ENCODE results near the gene NEK3. TPM values are rescaled to one million over a fixed set of nuclear protein-coding genes. Genes with fewer than 3 reads are reported as not detected.

Gene NEK3
- total RNA-seq, 6 experiments from 2014 or later: 4.5 to 7.1 (median 6.2) TPM

GRCh38 chr13:52147225-52147624 is 12.2 kb downstream of the NEK3 start:
- Histone ChIP-seq H3K4me1 (no peaks in the 10 kb centered on the region), H3K4me3 (no peak overlapping the region), H3K9me3 (no peaks in the 10 kb centered on the region), H3K36me3 (peaks cover 0 to 17% (median 0%) of the 10 kb centered on the region in 4 donors), H3K27me3 (no peaks in the 10 kb centered on the region), H3K27ac (no peak overlapping the region)
- intact Hi-C loops (cut with DNase I): no loop called here
- 78% methylated on average over 1 of the region's 1 CpG for WGBS (ENCODE audit: insufficient coverage, low coverage, low lambda C conversion rate, missing lambda C conversion rate)
- TF ChIP-seq CTCF (IDR thresholded peaks at IDR 0.05) (no peak), POLR2A (IDR thresholded peaks at IDR 0.05) (no peak)
- ATAC-seq (no peak), DNase-seq (no peak)

DNA sequence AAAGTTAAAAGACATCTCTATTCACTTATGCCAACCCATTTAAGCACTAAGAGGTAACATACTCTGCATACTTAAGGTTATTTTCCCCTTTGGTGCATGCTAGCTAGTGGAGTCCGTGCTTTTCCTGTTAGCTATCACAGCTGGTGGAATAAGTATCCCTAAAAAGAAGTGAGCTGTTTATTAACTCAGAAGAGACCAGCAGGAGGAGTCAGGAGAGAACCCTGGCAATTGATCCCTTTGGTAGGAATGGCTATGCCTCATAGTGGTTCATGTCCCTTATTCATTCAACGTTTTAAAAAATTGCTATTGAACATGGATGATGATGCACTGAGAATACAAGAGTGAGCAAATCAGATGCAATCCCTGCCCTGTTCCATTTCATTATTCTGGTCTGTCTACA is 18.1 kb downstream of the NEK3 start:
- H3K4me1 ChIP-seq: no peaks in the 10 kb centered on the region
- no peaks in the 10 kb centered on the region for H3K9me3 ChIP-seq
- peaks cover 0 to 6% (median 0%) of the 10 kb centered on the region in 4 donors for H3K36me3 ChIP-seq
- intact Hi-C loops (cut with DNase I): no loop called here
- DNase-seq (no peak), ATAC-seq (peak; percentile 69 to 86 (median 72))
- no peak overlapping the region for H3K4me3 ChIP-seq
- H3K27me3 ChIP-seq: no peaks in the 10 kb centered on the region
- WGBS (ENCODE audit: insufficient coverage, low coverage, low lambda C conversion rate, missing lambda C conversion rate): 19% methylated on average over 2 of the region's 2 CpGs
- TF ChIP-seq POLR2A (IDR thresholded peaks at IDR 0.05): no peak
- peak in 3 of 4 donors; percentile 19 to 25 (median 21) for TF ChIP-seq CTCF (IDR thresholded peaks at IDR 0.05)
- H3K27ac ChIP-seq: no peak overlapping the region

DNA sequence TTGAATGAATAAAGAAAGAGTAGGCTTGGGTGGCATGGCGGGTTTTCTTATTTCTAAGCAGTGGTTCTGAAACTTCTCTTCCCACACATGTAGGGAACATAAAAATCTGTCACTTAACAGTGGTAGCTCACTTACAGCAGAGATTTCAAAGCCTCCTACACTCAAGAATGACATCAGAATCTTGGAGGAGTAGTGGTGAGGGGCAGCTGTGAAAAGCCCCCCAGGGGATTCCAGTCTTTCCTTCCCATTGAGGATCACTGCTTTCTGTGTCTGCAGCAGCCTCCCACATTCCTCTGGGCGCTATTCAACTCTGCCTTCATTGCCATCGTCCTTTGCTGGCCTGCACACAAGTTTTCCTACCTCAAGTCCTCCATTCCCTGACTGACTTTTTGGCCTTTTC is 21.9 kb downstream of the NEK3 start:
- Histone ChIP-seq H3K9me3 (no peaks in the 10 kb centered on the region), H3K36me3 (peaks cover 0 to 15% (median 0%) of the 10 kb centered on the region in 4 donors), H3K27me3 (no peaks in the 10 kb centered on the region), H3K4me3 (no peak overlapping the region), H3K4me1 (no peaks in the 10 kb centered on the region), H3K27ac (no peak overlapping the region)
- 88% methylated on average over 3 of the region's 3 CpGs for WGBS (ENCODE audit: insufficient coverage, low coverage, low lambda C conversion rate, missing lambda C conversion rate)
- intact Hi-C loops (cut with DNase I): no loop called here
- DNase-seq (no peak), ATAC-seq (no peak)
- TF ChIP-seq POLR2A (IDR thresholded peaks at IDR 0.05): no peak
- no peak for TF ChIP-seq CTCF (IDR thresholded peaks at IDR 0.05)

DNA sequence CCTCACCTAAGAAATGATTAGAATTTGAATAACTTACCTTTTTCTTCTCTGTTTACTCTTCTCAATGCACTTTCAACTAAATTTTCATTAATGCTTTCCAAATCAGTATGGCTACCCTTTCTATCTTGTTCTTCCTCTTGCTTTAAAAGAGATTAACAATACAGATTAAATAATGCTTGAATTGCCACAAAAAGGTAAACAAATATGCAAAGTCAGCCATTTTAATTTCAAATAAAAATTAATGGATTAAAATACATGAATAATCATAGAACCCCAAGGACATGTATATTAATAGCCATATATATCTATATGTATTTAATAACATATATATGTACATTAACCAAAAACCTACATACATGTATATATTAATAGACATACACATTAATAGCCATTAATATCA is 22.6 kb downstream of the NEK3 start:
- Histone ChIP-seq H3K36me3 (peaks cover 0 to 15% (median 0%) of the 10 kb centered on the region in 4 donors), H3K27ac (no peak overlapping the region), H3K9me3 (no peaks in the 10 kb centered on the region), H3K27me3 (no peaks in the 10 kb centered on the region), H3K4me3 (no peak overlapping the region), H3K4me1 (no peaks in the 10 kb centered on the region)
- ATAC-seq (no peak), DNase-seq (no peak)
- no peak for TF ChIP-seq CTCF (IDR thresholded peaks at IDR 0.05)
- TF ChIP-seq POLR2A (IDR thresholded peaks at IDR 0.05): no peak
- intact Hi-C loops (cut with DNase I): no loop called here

DNA sequence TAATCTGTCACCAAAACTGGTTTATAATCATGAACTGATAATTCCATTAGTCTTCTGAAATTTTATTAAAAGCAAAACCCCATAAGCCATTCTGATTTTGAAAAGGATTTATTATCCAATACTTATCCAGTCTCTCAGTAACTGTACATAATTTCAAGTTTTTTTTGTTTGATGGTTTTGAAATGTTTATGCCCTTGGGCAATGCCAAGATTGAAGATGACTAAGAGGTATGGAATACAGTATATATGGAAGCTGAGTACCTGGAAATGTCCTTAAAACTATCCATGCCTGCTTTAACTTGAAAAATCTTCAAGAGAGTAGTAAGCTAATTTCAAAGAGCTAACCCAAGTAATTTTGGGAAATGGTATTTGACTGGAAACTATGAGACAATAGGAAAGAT is 28.8 kb downstream of the NEK3 start:
- H3K36me3 ChIP-seq: peaks cover 0 to 10% (median 0%) of the 10 kb centered on the region in 4 donors
- H3K27ac ChIP-seq: no peak overlapping the region
- H3K9me3 ChIP-seq: no peaks in the 10 kb centered on the region
- TF ChIP-seq POLR2A (IDR thresholded peaks at IDR 0.05) (no peak), CTCF (IDR thresholded peaks at IDR 0.05) (no peak)
- H3K4me1 ChIP-seq: peaks cover 0 to 12% (median 0%) of the 10 kb centered on the region in 4 donors
- H3K27me3 ChIP-seq: no peaks in the 10 kb centered on the region
- intact Hi-C loops (cut with DNase I): no loop called here
- ATAC-seq: no peak
- no peak overlapping the region for H3K4me3 ChIP-seq
- no peak for DNase-seq
